HL-60 (cell line): ENCODE data around the gene FLAD1.
A peak's percentile ranks its signal among the peaks of the same experiment; 100 is the strongest.

Experiments used
- DNase-seq, 2 experiments: peaks; one replicate each; pipeline ENCODE4 v3.0.0-alpha.2; 2010 to 2020; ENCODE audit warnings: low read depth in 1 of 2, low spot score in 1 of 2
- H3K27ac ChIP-seq: fragments of 250-450 bp; sonication (Bioruptor Pico); replicated peaks from 2 replicates; pipeline ENCODE4 v1.5.1; 2020; ENCODE audit warnings: mild to moderate bottlenecking, moderate library complexity
- H3K27me3 ChIP-seq: fragments of 250-450 bp; sonication (Bioruptor Pico); 2 replicates; pipeline ENCODE4 v1.5.1; 2021; ENCODE audit warnings: mild to moderate bottlenecking, moderate library complexity; ENCODE audit not compliant: insufficient read depth, poor library complexity, severe bottlenecking
- H3K4me3 ChIP-seq: replicated peaks from 2 replicates; pipeline ENCODE4 v1.5.1; 2011; ENCODE audit warnings: mild to moderate bottlenecking, control low read depth, low read length; ENCODE audit not compliant: insufficient read depth
- CTCF ChIP-seq: IDR thresholded peaks from one replicate; pipeline ENCODE4 v1.5.1; 2011; ENCODE audit warnings: low read length, control low read depth, inconsistent platforms; ENCODE audit not compliant: insufficient read depth
- GABPA ChIP-seq: IDR thresholded peaks from 2 replicates; pipeline ENCODE4 v1.6.1; 2012; ENCODE audit warnings: low read depth
- POLR2AphosphoS5 ChIP-seq: IDR thresholded peaks from 2 replicates; pipeline ENCODE4 v1.6.1; 2012; ENCODE audit warnings: low read depth
- REST ChIP-seq: IDR thresholded peaks from 2 replicates; pipeline ENCODE4 v1.6.1; 2012; ENCODE audit warnings: low read depth; ENCODE audit not compliant: insufficient replicate concordance
- SPI1 ChIP-seq: IDR thresholded peaks from 2 replicates; pipeline ENCODE4 v1.6.1; 2012; ENCODE audit warnings: low read depth, mild to moderate bottlenecking, borderline replicate concordance

Gene FLAD1

GRCh38 chr1:154974102-154974807, 8.9 kb upstream of the FLAD1 start, which contains the start of gene CKS1B:
Gene CKS1B, plus strand, starts transcription at chr1:154974681. Its CDS starts 65 bp downstream, at chr1:154974746.
- peak within 1 kb of the TSS; percentile 83 for H3K4me3 ChIP-seq
- TF ChIP-seq POLR2AphosphoS5: peak; percentile 96
- TF ChIP-seq REST: peak; percentile 30
- TF ChIP-seq SPI1: peak; percentile 29
- TF ChIP-seq GABPA: peak; percentile 85
- no peak for TF ChIP-seq CTCF
- H3K27me3 ChIP-seq: no peaks in the 10 kb centered on the region
- peak within 1 kb of the TSS; percentile 96 for H3K27ac ChIP-seq
- peak; percentile 100 for DNase-seq

- Histone ChIP-seq H3K4me3 (peak overlapping the region; percentile 83), H3K27me3 (no peaks in the 10 kb centered on the region), H3K27ac (peak overlapping the region; percentile 96)
- DNase-seq: peak; percentile 92 to 95
- no peak for TF ChIP-seq REST
- peak; percentile 59; the same call in 1 of the 2 replicates for TF ChIP-seq SPI1
- TF ChIP-seq POLR2AphosphoS5: peak; percentile 49; the same call in 1 of the 2 replicates
Measured at GRCh38 chr1:154974808-154975408, 8.2 kb upstream of the FLAD1 start.

GRCh38 chr1:154975409-154976059, 7.6 kb upstream of the FLAD1 start:
- no peak for DNase-seq
- no peaks in the 10 kb centered on the region for H3K27me3 ChIP-seq
- peak overlapping the region; percentile 96 for H3K27ac ChIP-seq

More at GRCh38 chr1:154975409-154976059, 7.6 kb upstream of the FLAD1 start:
- no peak for TF ChIP-seq REST
- TF ChIP-seq GABPA: no peak
- TF ChIP-seq CTCF: no peak
- no peak for TF ChIP-seq SPI1
- no peak for TF ChIP-seq POLR2AphosphoS5
- peak overlapping the region; percentile 83 for H3K4me3 ChIP-seq
